Fibroblast of peridontal ligament (primary cell): ENCODE measurements around the gene OR4F6.
"Not testable (repeated sequence)": the region's sequence is repeated elsewhere in the genome, so short reads cannot be mapped to it uniquely, and the experiment has no call there.

Experiments used
- DNase-seq: peaks from one replicate; pipeline ENCODE4 v3.0.0-alpha.2; 2010; ENCODE audit errors: extremely low read depth

OR4F6 gene

GRCh38 chr15:101803209-101803608 is at the start of gene OR4F6:
TSS of gene OR4F6 (plus strand) at chr15:101803509. CDS start at chr15:101805720, 2,211 bp downstream.
- DNase-seq: no peak

GRCh38 chr15:101764669-101765339 is 38.5 kb upstream of the OR4F6 start:
- peak; percentile 33 for DNase-seq

GRCh38 chr15:101765340-101765671 is 38.0 kb upstream of the OR4F6 start:
- not testable (repeated sequence) for DNase-seq

- no peak for DNase-seq
Measured at GRCh38 chr15:101765772-101766456, 37.4 kb upstream of the OR4F6 start.

GRCh38 chr15:101767083-101767640 is 36.1 kb upstream of the OR4F6 start:
- not testable (repeated sequence) for DNase-seq

GRCh38 chr15:101772921-101773320 is 30.4 kb upstream of the OR4F6 start:
- no peak for DNase-seq

GRCh38 chr15:101773496-101774100 is 29.7 kb upstream of the OR4F6 start:
- DNase-seq: no peak

GRCh38 chr15:101775136-101775535 is 28.2 kb upstream of the OR4F6 start:
- DNase-seq: no peak

GRCh38 chr15:101778576-101778975 is 24.7 kb upstream of the OR4F6 start:
- DNase-seq: not testable (repeated sequence)

GRCh38 chr15:101780225-101780624 is 23.1 kb upstream of the OR4F6 start:
- peak; percentile 77 for DNase-seq

GRCh38 chr15:101781928-101782327 is 21.4 kb upstream of the OR4F6 start:
- DNase-seq: no peak

GRCh38 chr15:101784644-101785043 is 18.7 kb upstream of the OR4F6 start:
- DNase-seq: no peak

GRCh38 chr15:101786422-101786821 is 16.9 kb upstream of the OR4F6 start:
- not testable (repeated sequence) for DNase-seq

- not testable (repeated sequence) for DNase-seq
Measured at GRCh38 chr15:101788001-101788400, 15.3 kb upstream of the OR4F6 start.

- not testable (repeated sequence) for DNase-seq
Measured at GRCh38 chr15:101788503-101789269, 14.6 kb upstream of the OR4F6 start.

- DNase-seq: not testable (repeated sequence)
Measured at GRCh38 chr15:101790748-101791147, 12.6 kb upstream of the OR4F6 start.

GRCh38 chr15:101793981-101794380 is 9.3 kb upstream of the OR4F6 start:
- DNase-seq: not testable (repeated sequence)

- peak; percentile 91 for DNase-seq
Measured at GRCh38 chr15:101795455-101795854, 7.9 kb upstream of the OR4F6 start.

GRCh38 chr15:101799665-101800064 is 3.6 kb upstream of the OR4F6 start:
- DNase-seq: peak; percentile 27

GRCh38 chr15:101801048-101801447 is 2.3 kb upstream of the OR4F6 start:
- no peak for DNase-seq

- DNase-seq: no peak
Measured at GRCh38 chr15:101803676-101804075, 367 bp downstream of the OR4F6 start.

GRCh38 chr15:101804375-101804774 is 1.1 kb downstream of the OR4F6 start:
- DNase-seq: no peak
